ENCODE data around the gene SFT2D2.

GRCh38 chr1:168202941-168203654, 22.7 kb upstream of the SFT2D2 start:
- TF ChIP-seq POLR2AphosphoS5 (IDR thresholded peaks at IDR 0.05; ENCODE audit: low read depth, low read length) (no peak), TAF1 (IDR thresholded peaks at IDR 0.05; ENCODE audit: low read depth, low read length) (no peak)
